H1 (cell line): Measurements from ENCODE around the gene TAMALIN. TPM values are rescaled to one million over a fixed set of nuclear protein-coding genes. Genes with fewer than 3 reads are reported as not detected.

Experiments
- POU5F1 ChIP-seq: IDR thresholded peaks from 2 replicates; pipeline ENCODE4 v1.6.1; 2011; ENCODE audit warnings: low read depth, mild to moderate bottlenecking, low read length, moderate library complexity
- RXRA ChIP-seq: IDR thresholded peaks from 2 replicates; pipeline ENCODE4 v1.6.1; 2011; ENCODE audit warnings: low read depth, mild to moderate bottlenecking, low read length, moderate library complexity; ENCODE audit not compliant: insufficient read depth
- SIN3A ChIP-seq, 2 experiments: IDR thresholded peaks in 1 of 2; conservative IDR thresholded peaks in 1 of 2; 2 replicates each; pipeline ENCODE4 v1.6.1; 2011 to 2012; ENCODE audit warnings: low read length in 2 of 2, improper control_type of control experiment in 1 of 2, low read depth in 1 of 2, mild to moderate bottlenecking in 1 of 2
- TCF12 ChIP-seq: IDR thresholded peaks from 2 replicates; pipeline ENCODE4 v1.6.1; 2011; ENCODE audit warnings: low read depth, mild to moderate bottlenecking, low read length
- polyA plus RNA-seq, 7 experiments: library from polyadenylated mRNA; depleted of rRNA in 3 of 7; stranded (reverse) in 5 of 7; unstranded in 2 of 7; fragments of >200 nt in 5 of 7; fragments of 200-250 nt in 2 of 7; gene quantifications; 1 replicate in 5 of 7; 2 replicates in 1 of 7; 4 replicates in 1 of 7; pipeline versions ENCODE4 v1.2.1 to v1.2.3, GENCODE V29; 2011 to 2013; ENCODE audit warnings: missing spikeins in 2 of 7, mixed read lengths in 2 of 7
- total RNA-seq: library from RNA; stranded (reverse); fragmentation: NEBNext Ultra II Directional; extraction: Animal tissue kit (Norgen Biotek cat#: 25700); gene quantifications from 2 replicates; pipeline ENCODE4 v1.2.1, GENCODE V29; 2021

The TAMALIN gene
- total and polyA plus RNA-seq, 2 of the 8 experiments (the other 6 are each of a cell fraction or from before 2014, with no cell fraction given): 2.6 to 4.9 TPM

DNA sequence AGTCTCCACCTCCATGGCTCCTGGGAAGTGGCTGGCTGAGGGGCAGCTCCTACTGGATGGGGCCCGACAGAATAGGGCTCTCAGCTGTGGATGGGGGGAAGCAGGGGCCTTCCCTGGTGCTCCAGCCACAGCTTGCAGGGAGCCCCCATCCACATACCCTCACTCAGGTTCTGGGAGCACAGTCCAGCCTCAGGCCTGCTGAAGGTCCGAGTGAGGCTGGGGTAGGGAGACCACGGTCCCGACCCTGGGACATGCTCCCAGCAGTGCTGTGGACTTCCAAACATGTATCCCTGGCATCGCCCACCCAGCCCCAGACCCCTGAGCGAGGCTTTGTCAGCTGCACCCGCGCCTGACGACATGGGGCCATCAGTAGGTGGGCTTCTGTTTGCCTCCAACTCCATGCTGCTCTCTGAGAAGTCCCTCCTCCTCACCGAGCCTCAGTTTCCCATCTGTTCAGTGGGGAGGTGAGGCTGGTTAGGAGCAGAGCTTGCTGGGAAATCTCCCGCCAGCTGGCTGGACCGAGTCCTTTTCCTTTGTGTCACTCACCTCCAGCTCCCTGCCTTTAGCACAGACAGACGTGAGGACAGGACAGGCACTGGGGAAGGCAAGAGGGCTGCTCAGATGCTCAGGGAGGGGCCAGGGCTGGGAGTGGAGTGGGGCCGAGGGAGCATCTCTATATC, 53.9 kb downstream of the TAMALIN start (continued):
- no peak for TF ChIP-seq POU5F1
- TF ChIP-seq SIN3A (conservative IDR thresholded peaks at IDR 0.05 in 1 of 2, IDR thresholded peaks at IDR 0.05 in 1 of 2; ENCODE audit: low read depth in 1 of 2, low read length in 2 of 2): no peak
- TF ChIP-seq TCF12: no peak
- TF ChIP-seq RXRA: no peak
